GM18507 (cell line): ENCODE results near the gene ETS2.

Experiments
- DNase-seq: peaks from one replicate; pipeline ENCODE4 v3.0.0; 2011; ENCODE audit warnings: low read depth; ENCODE audit not compliant: insufficient read length; ENCODE audit errors: extremely low spot score
- FAIRE-seq: peaks from 2 replicates; lab custom pipeline; 2011; peaks lifted over from hg19 to GRCh38; lab: Jason Lieb, UNC

ETS2 gene

GRCh38 chr21:38775733-38776132 lies 30.0 kb upstream of the ETS2 start:
- FAIRE-seq, result no peak
- no peak for DNase-seq

GRCh38 chr21:38777015-38777414 lies 28.7 kb upstream of the ETS2 start:
- DNase-seq (no peak), FAIRE-seq (no peak)

GRCh38 chr21:38777531-38777930 lies 28.2 kb upstream of the ETS2 start:
- FAIRE-seq (no peak), DNase-seq (no peak)

- DNase-seq, result no peak
- FAIRE-seq, result peak; percentile 81
Observed at GRCh38 chr21:38780879-38781278, 24.9 kb upstream of the ETS2 start.

GRCh38 chr21:38784458-38785266 lies 21.1 kb upstream of the ETS2 start:
- FAIRE-seq (no peak), DNase-seq (no peak)

GRCh38 chr21:38785483-38785882 lies 20.2 kb upstream of the ETS2 start:
- no peak for DNase-seq
- no peak for FAIRE-seq

GRCh38 chr21:38787016-38787415 lies 18.7 kb upstream of the ETS2 start:
- DNase-seq (no peak), FAIRE-seq (no peak)

- DNase-seq (no peak), FAIRE-seq (no peak)
Observed at GRCh38 chr21:38787461-38788274, 18.1 kb upstream of the ETS2 start.

GRCh38 chr21:38788275-38788905 lies 17.3 kb upstream of the ETS2 start:
- FAIRE-seq (no peak), DNase-seq (no peak)

GRCh38 chr21:38789275-38789674 lies 16.5 kb upstream of the ETS2 start:
- no peak for DNase-seq
- no peak for FAIRE-seq

GRCh38 chr21:38790059-38790458 lies 15.7 kb upstream of the ETS2 start:
- DNase-seq, result no peak
- no peak for FAIRE-seq

GRCh38 chr21:38790961-38791360 lies 14.8 kb upstream of the ETS2 start:
- no peak for FAIRE-seq
- DNase-seq, result no peak

GRCh38 chr21:38792676-38793459 lies 12.9 kb upstream of the ETS2 start:
- DNase-seq (no peak), FAIRE-seq (no peak)

- DNase-seq, result no peak
- FAIRE-seq, result no peak
Observed at GRCh38 chr21:38793926-38794713, 11.6 kb upstream of the ETS2 start.

GRCh38 chr21:38794978-38795377 lies 10.8 kb upstream of the ETS2 start:
- no peak for FAIRE-seq
- DNase-seq, result no peak

- DNase-seq, result no peak
Observed at GRCh38 chr21:38795475-38795874, 10.3 kb upstream of the ETS2 start.

GRCh38 chr21:38796424-38796823 lies 9.3 kb upstream of the ETS2 start:
- no peak for FAIRE-seq
- no peak for DNase-seq

More at GRCh38 chr21:38795475-38795874, 10.3 kb upstream of the ETS2 start:
- FAIRE-seq, result no peak

- FAIRE-seq, result no peak
- DNase-seq, result no peak
Observed at GRCh38 chr21:38797470-38797869, 8.3 kb upstream of the ETS2 start.

- FAIRE-seq (no peak), DNase-seq (no peak)
Observed at GRCh38 chr21:38798081-38798480, 7.6 kb upstream of the ETS2 start.
